K562 (cell line): ENCODE measurements around the gene SKIDA1. TPM values are rescaled to one million over a fixed set of nuclear protein-coding genes. Genes with fewer than 3 reads are reported as not detected.

ENCODE experiments used
- ATAC-seq: fragments of 200-7000 bp; cut with Tn5 transposase; 3 replicates; pipeline ENCODE4 v1.9.1; 2020; ENCODE audit warnings: moderate library complexity
- BruUV-seq: library from RNA; stranded (reverse); fragments of 400-500 nt; replicated peaks from 2 replicates; lab custom pipeline; 2021; lab: Mats Ljungman, UMichigan
- CTCF ChIA-PET: fragments of 300-600 bp; formaldehyde crosslinking; extraction: SDS; loops from one replicate; lab custom pipeline; 2021; ENCODE audit warnings: low intra/inter-chr PET ratio; lab: Yijun Ruan, JAX
- POLR2A ChIA-PET: fragments of 300-600, 350-650 bp; sonication (Branson Sonifier 250); formaldehyde crosslinking; extraction: SDS; loops from one replicate; lab custom pipeline; 2021; ENCODE audit warnings: antibody characterized with exemption, inconsistent platforms; lab: Yijun Ruan, JAX
- DNase-seq, 4 experiments: peaks; one replicate each; pipeline versions ENCODE4 v3.0.0 to v3.0.0-alpha.2; 2011 to 2018; ENCODE audit warnings: low spot score in 3 of 4, mixed read lengths in 3 of 4; ENCODE audit errors: extremely low read depth in 1 of 4
- FAIRE-seq: peaks from 2 replicates; lab custom pipeline; 2011; peaks lifted over from hg19 to GRCh38; lab: Jason Lieb, UNC
- H2AFZ ChIP-seq: 2 replicates; pipeline ENCODE4 v1.6.0; 2011; ENCODE audit warnings: low read depth, low read length, control low read depth, inconsistent platforms
- H3K27ac ChIP-seq: fragments of 200-600 bp; 3 replicates; pipeline ENCODE4 v1.8.0; 2011; ENCODE audit warnings: low read depth, mild to moderate bottlenecking, control low read depth, inconsistent platforms, low read length, moderate library complexity, mixed read lengths; ENCODE audit errors: extremely low read depth
- H3K27me3 ChIP-seq, 2 experiments: fragments of 300-600 bp in 1 of 2; 2 replicates in 1 of 2; 3 replicates in 1 of 2; pipeline versions ENCODE4 v1.6.0 to v1.8.0; 2011; ENCODE audit warnings: inconsistent platforms in 2 of 2, low read length in 2 of 2, mild to moderate bottlenecking in 1 of 2, mixed read lengths in 1 of 2, moderate library complexity in 1 of 2; ENCODE audit not compliant: control insufficient read depth in 2 of 2, insufficient read depth in 2 of 2
- H3K36me3 ChIP-seq: fragments of 300-600 bp; 3 replicates; pipeline ENCODE4 v1.8.0; 2011; ENCODE audit warnings: mild to moderate bottlenecking, low read length, inconsistent platforms; ENCODE audit not compliant: control insufficient read depth, insufficient read depth
- H3K4me1 ChIP-seq, 2 experiments: fragments of 200-600 bp in 1 of 2; replicated peaks in 1 of 2; 2 replicates in 1 of 2; 3 replicates in 1 of 2; pipeline versions ENCODE4 v1.5.1 to v1.8.0; 2011; ENCODE audit warnings: inconsistent platforms in 2 of 2, low read length in 2 of 2, mild to moderate bottlenecking in 1 of 2, mixed read lengths in 1 of 2, moderate library complexity in 1 of 2; ENCODE audit not compliant: control insufficient read depth in 2 of 2, insufficient read depth in 2 of 2
- H3K4me2 ChIP-seq: 2 replicates; pipeline ENCODE4 v1.6.1; 2011; ENCODE audit warnings: low read length, control low read depth, inconsistent platforms, mixed read lengths; ENCODE audit not compliant: insufficient read depth
- H3K4me3 ChIP-seq: fragments of 200-600 bp; sonication (generic), shearing (Covaris generic); 2 replicates; pipeline ENCODE4 v1.5.1; 2016; ENCODE audit warnings: control low read depth, inconsistent platforms
- H3K79me2 ChIP-seq: fragments of 200-600 bp; 3 replicates; pipeline ENCODE4 v1.8.0; 2011; ENCODE audit warnings: low read length, inconsistent platforms; ENCODE audit not compliant: control insufficient read depth, insufficient read depth
- H3K9ac ChIP-seq, 2 experiments: 2 replicates each; pipeline versions ENCODE4 v1.6.0 to v1.6.1; 2011; ENCODE audit warnings: low read depth in 2 of 2, low read length in 2 of 2, control low read depth in 1 of 2, inconsistent platforms in 1 of 2, mild to moderate bottlenecking in 1 of 2, mixed read lengths in 1 of 2; ENCODE audit not compliant: insufficient read depth in 1 of 2
- H3K9me1 ChIP-seq: one replicate; pipeline ENCODE4 v1.6.0; 2011; ENCODE audit warnings: inconsistent platforms, mild to moderate bottlenecking, low read length, moderate library complexity; ENCODE audit not compliant: control insufficient read depth, insufficient read depth
- H3K9me3 ChIP-seq: replicated peaks from 2 replicates; pipeline ENCODE4 v1.5.1; 2011; ENCODE audit warnings: low read depth, low read length, inconsistent platforms; ENCODE audit not compliant: control insufficient read depth, insufficient read depth
- H4K20me1 ChIP-seq: replicated peaks from 2 replicates; pipeline ENCODE4 v1.6.1; 2011; ENCODE audit warnings: low read length, inconsistent platforms, mixed read lengths; ENCODE audit not compliant: control insufficient read depth, insufficient read depth
- ATF1 ChIP-seq, 2 experiments: fragments of 450-650 bp in 1 of 2; IDR thresholded peaks; 2 replicates each; pipeline ENCODE4 v1.6.1; 2016; ENCODE audit warnings: missing compliant biosample characterization in 1 of 2, missing genetic modification characterization in 1 of 2
- GABPB1 ChIP-seq: sonication (generic); formaldehyde crosslinking; IDR thresholded peaks from 2 replicates; pipeline ENCODE4 v1.8.0; 2022; ENCODE audit warnings: mild to moderate bottlenecking, missing genetic modification reagents
- NCOA2 ChIP-seq, 2 experiments: fragments of 450-650 bp; IDR thresholded peaks; 2 replicates each; pipeline ENCODE4 v1.6.1; 2018; ENCODE audit warnings: mild to moderate bottlenecking in 2 of 2, moderate library complexity in 1 of 2; ENCODE audit not compliant: partially characterized antibody in 2 of 2
- NR4A1 ChIP-seq, 2 experiments: fragments of 250-450 bp in 1 of 2; fragments of 450-650 bp in 1 of 2; sonication (Bioruptor Pico) in 1 of 2; IDR thresholded peaks; 2 replicates each; pipeline versions ENCODE4 v1.4.0 to v1.6.1; 2016 to 2020; ENCODE audit warnings: mild to moderate bottlenecking in 2 of 2, missing compliant biosample characterization in 1 of 2, missing genetic modification characterization in 1 of 2, moderate library complexity in 1 of 2
- PHF8 ChIP-seq: fragments of 200-600 bp; sonication (generic); IDR thresholded peaks from 2 replicates; pipeline ENCODE4 v1.6.1; 2012; ENCODE audit warnings: mixed run types, mild to moderate bottlenecking, inconsistent platforms, low read length, moderate library complexity, borderline replicate concordance
- RBM34 ChIP-seq: fragments of 200-400 bp; formaldehyde crosslinking; IDR thresholded peaks from 2 replicates; pipeline ENCODE4 v1.6.1; 2018; ENCODE audit warnings: low read length, borderline replicate concordance; ENCODE audit not compliant: insufficient read depth
- RFX7 ChIP-seq: fragments of 250-450 bp; sonication (Bioruptor Pico); IDR thresholded peaks from 2 replicates; pipeline ENCODE4 v1.5.1; 2021; ENCODE audit warnings: mild to moderate bottlenecking
- U2AF1 ChIP-seq: fragments of 200-400 bp; formaldehyde crosslinking; optimal IDR thresholded peaks from 2 replicates; pipeline ENCODE3; 2017; ENCODE audit warnings: mild to moderate bottlenecking, low read depth, low read length, moderate library complexity
- ZBTB7A ChIP-seq: IDR thresholded peaks from 2 replicates; pipeline ENCODE4 v1.6.1; 2011; ENCODE audit warnings: low read depth, mild to moderate bottlenecking, low read length, moderate library complexity, borderline replicate concordance; ENCODE audit not compliant: control insufficient read depth
- ZC3H8 ChIP-seq: fragments of 450-650 bp; IDR thresholded peaks from 2 replicates; pipeline ENCODE4 v1.6.1; 2017
- ZKSCAN1 ChIP-seq: fragments of 150-350 bp; IDR thresholded peaks from 2 replicates; pipeline ENCODE4 v1.6.1; 2016; ENCODE audit warnings: low read depth, low read length
- ZNF699 ChIP-seq: fragments of 250-450 bp; sonication (Bioruptor Pico); IDR thresholded peaks from 2 replicates; pipeline ENCODE4 v1.8.0; 2021; ENCODE audit warnings: mild to moderate bottlenecking, moderate library complexity; ENCODE audit not compliant: insufficient replicate concordance
- WGBS: fragments of 100-300 bp; shearing (Covaris generic); methylation state at CpG from one replicate; pipeline ENCODE4 v1.1.6; 2016; ENCODE audit warnings: low coverage, mixed read lengths; ENCODE audit not compliant: insufficient coverage; ENCODE audit errors: missing lambda C conversion rate; 5-methylcytosine and 5-hydroxymethylcytosine counted together
- in situ Hi-C: fragments of 300-500 bp; cut with MboI; formaldehyde crosslinking; loops from 4 replicates; pipeline ENCODE4 v1.15.0; 2018; ENCODE audit warnings: inconsistent platforms, mixed read lengths
- intact Hi-C: fragments of 100-400 bp; cut with micrococcal nuclease; formaldehyde crosslinking; loops from 2 replicates; pipeline ENCODE4 v1.14.2; 2022
- polyA plus RNA-seq, 8 experiments: library from polyadenylated mRNA; depleted of rRNA in 4 of 8; stranded (reverse) in 5 of 8; unstranded in 3 of 8; fragments of >200 nt; fragmentation: Nextera tagmentation in 2 of 8; fragmentation: Illumina TruSeq in 1 of 8; extraction: Ambion mirVana in 2 of 8; extraction: Trizol in 1 of 8; gene quantifications; 2 replicates each; pipeline versions ENCODE4 v1.2.1 to v1.2.3, GENCODE V29; 2011 to 2014; ENCODE audit warnings: inconsistent platforms in 1 of 8, missing spikeins in 1 of 8
- total RNA-seq, 7 experiments: library from RNA; depleted of rRNA in 6 of 7; stranded (reverse); fragments of >200 nt in 6 of 7; fragmentation: Illumina TruSeq in 2 of 7; extraction: Trizol in 2 of 7; gene quantifications; 2 replicates each; pipeline versions ENCODE4 v1.2.1 to v1.2.3, GENCODE V29; 2011 to 2021; ENCODE audit warnings: low replicate concordance in 1 of 7
- TF ChIP-seq, protein P1 (sequence below), 2 experiments: IDR thresholded peaks; 2 replicates each; pipeline ENCODE4 v1.6.1; 2012; ENCODE audit warnings: improper control_type of control experiment in 2 of 2, low read depth in 2 of 2, low read length in 2 of 2, borderline replicate concordance in 1 of 2
- TF ChIP-seq, protein P2 (sequence below): fragments of 450-650 bp; IDR thresholded peaks from 2 replicates; pipeline ENCODE4 v1.6.1; 2016

Gene SKIDA1
- total and polyA plus RNA-seq, 9 of the 15 experiments (the other 6 are each of a cell fraction or from before 2014, with no cell fraction given), result 0.05 to 1.1 (median 0.42) TPM

DNA sequence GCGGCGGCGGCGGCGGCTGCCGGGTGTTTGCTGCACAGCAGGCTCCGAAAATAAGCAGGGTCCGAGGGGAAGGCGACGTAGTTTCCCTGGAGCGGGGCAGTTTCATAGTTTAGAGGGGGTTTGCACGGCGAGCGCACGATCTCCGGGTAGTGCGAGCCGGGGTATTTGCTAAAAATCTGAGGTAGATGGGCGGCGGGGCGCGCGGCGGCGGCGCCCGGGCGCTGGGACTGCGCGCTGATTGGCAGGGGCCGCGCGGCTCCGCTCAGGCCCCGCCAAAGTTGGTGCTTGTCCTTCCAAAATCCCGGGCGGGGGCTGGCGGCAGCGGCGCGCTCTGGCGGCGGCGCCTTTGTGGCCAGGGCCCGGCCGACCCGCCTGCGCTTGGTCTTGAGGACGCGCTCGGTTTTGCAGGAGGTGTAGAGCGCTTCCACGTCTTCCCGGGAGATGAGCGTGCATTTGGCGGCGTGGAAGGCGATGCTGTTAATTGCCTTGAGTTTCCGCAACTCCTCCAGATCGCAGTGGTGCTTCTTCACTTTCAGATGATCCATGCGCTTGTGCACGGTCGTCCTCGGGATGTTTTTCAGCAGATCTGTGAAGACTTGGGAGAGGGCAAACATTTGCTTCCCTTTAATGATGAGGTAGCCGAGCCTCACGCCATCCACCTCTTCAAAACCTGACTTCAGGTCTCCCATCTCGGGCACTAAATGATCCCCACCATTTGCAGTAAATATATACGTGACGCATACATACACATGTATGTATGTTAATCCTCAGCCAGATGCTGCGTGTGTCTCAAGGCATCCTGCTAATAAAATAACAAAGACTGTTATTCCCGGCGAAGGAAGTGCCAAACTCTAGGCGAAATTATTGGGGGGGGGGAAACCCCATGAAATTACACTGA lies 8.1 kb downstream of the SKIDA1 start:
- FAIRE-seq, result peak; percentile 74
- Histone ChIP-seq H3K9me1 (no peaks in the 10 kb centered on the region), H3K4me1 (peaks cover 14 to 19% of the 10 kb centered on the region in 2 experiments; a peak in 4 of 5 replicates), H3K9ac (peak overlapping the region; percentile 34 to 91; a peak in 3 of 4 replicates), H3K4me3 (peak overlapping the region; percentile 54), H3K79me2 (no peaks in the 10 kb centered on the region), H3K9me3 (no peaks in the 10 kb centered on the region), H3K4me2 (peak overlapping the region; percentile 97), H3K36me3 (no peaks in the 10 kb centered on the region), H3K27me3 (no peaks in the 10 kb centered on the region), H3K27ac (no peak overlapping the region), H2AFZ (peak overlapping the region; percentile 96), H4K20me1 (no peaks in the 10 kb centered on the region)
- in situ Hi-C loops, result no loop called here
- DNase-seq, result peak; percentile 74 to 77 (median 76)
- CTCF ChIA-PET, result no interaction called here
- intact Hi-C loops, result loop anchor here (2.0 kb wide), 1 partner anchor 21 kb away; no protein-coding TSS in a partner anchor
- ATAC-seq, result peak; percentile 87
- BruUV-seq, result TSS peak; percentile 58
- WGBS, result 4% methylated on average over 49 of the region's 73 CpGs
- POLR2A ChIA-PET, result interaction anchor here (1.0 to 2.0 kb wide), 3 partner anchors 8 to 10 kb away, joined by 3 to 10 read pairs (median 7); partner anchors contain the start of gene SKIDA1
- TF ChIP-seq ZNF699 (CRISPR knock-in tag) (no peak), NCOA2 (IDR thresholded peaks at IDR 0.05; ENCODE audit: partially characterized antibody in 2 of 2) (no peak), RFX7 (CRISPR knock-in tag) (no peak), NR4A1 (CRISPR knock-in tag; IDR thresholded peaks at IDR 0.05) (no peak), NR4A1 (tag; IDR thresholded peaks at IDR 0.05) (no peak), ATF1 (CRISPR knock-in tag; IDR thresholded peaks at IDR 0.05) (no peak), ATF1 (tag; IDR thresholded peaks at IDR 0.05) (peak; percentile 26; the same call in 1 of the 2 replicates), U2AF1 (no peak), ZC3H8 (no peak), ZBTB7A (peak; percentile 23; the same call in 1 of the 2 replicates), GABPB1 (no peak), RBM34 (no peak), PHF8 (peak; percentile 41; the same call in 1 of the 2 replicates), ZKSCAN1 (no peak)
- TF ChIP-seq, protein P1, sequence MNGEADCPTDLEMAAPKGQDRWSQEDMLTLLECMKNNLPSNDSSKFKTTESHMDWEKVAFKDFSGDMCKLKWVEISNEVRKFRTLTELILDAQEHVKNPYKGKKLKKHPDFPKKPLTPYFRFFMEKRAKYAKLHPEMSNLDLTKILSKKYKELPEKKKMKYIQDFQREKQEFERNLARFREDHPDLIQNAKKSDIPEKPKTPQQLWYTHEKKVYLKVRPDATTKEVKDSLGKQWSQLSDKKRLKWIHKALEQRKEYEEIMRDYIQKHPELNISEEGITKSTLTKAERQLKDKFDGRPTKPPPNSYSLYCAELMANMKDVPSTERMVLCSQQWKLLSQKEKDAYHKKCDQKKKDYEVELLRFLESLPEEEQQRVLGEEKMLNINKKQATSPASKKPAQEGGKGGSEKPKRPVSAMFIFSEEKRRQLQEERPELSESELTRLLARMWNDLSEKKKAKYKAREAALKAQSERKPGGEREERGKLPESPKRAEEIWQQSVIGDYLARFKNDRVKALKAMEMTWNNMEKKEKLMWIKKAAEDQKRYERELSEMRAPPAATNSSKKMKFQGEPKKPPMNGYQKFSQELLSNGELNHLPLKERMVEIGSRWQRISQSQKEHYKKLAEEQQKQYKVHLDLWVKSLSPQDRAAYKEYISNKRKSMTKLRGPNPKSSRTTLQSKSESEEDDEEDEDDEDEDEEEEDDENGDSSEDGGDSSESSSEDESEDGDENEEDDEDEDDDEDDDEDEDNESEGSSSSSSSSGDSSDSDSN (IDR thresholded peaks at IDR 0.05; ENCODE audit: borderline replicate concordance in 1 of 2, low read depth in 2 of 2, low read length in 2 of 2), result peak in 1 of 2 experiments; percentile 91; a peak in 2 of 4 replicates
- TF ChIP-seq, protein P2, sequence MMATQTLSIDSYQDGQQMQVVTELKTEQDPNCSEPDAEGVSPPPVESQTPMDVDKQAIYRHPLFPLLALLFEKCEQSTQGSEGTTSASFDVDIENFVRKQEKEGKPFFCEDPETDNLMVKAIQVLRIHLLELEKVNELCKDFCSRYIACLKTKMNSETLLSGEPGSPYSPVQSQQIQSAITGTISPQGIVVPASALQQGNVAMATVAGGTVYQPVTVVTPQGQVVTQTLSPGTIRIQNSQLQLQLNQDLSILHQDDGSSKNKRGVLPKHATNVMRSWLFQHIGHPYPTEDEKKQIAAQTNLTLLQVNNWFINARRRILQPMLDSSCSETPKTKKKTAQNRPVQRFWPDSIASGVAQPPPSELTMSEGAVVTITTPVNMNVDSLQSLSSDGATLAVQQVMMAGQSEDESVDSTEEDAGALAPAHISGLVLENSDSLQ, result peak; percentile 60
